WTC11 (cell line): ENCODE measurements around the gene GLG1. TPM values are rescaled to one million over a fixed set of nuclear protein-coding genes. Genes with fewer than 3 reads are reported as not detected.

Source experiments
- ATAC-seq: fragments of 200-7000 bp; cut with Tn5 transposase; 2 replicates; pipeline ENCODE4 v1.10.0; 2021; ENCODE audit warnings: mild to moderate bottlenecking, moderate library complexity
- CTCF ChIA-PET: fragments of 300-600 bp; sonication (Branson Sonifier 250); formaldehyde crosslinking; loops from one replicate; lab custom pipeline; 2021; ENCODE audit warnings: antibody characterized with exemption; lab: Charles Lee
- POLR2A ChIA-PET: fragments of 350-600 bp; sonication (Branson Sonifier 250); formaldehyde crosslinking; loops from one replicate; lab custom pipeline; 2021; ENCODE audit warnings: antibody characterized with exemption; lab: Charles Lee
- DNase-seq: peaks from one replicate; pipeline ENCODE4 v3.0.0; 2021; ENCODE audit warnings: low spot score
- H3K27ac Mint-ChIP-seq: 2 replicates; pipeline ENCODE4 v1.8.0; 2021; ENCODE audit warnings: mixed read lengths
- H3K27me3 Mint-ChIP-seq: 2 replicates; pipeline ENCODE4 v1.8.0; 2021; ENCODE audit warnings: low read depth, mild to moderate bottlenecking, moderate library complexity, mixed read lengths
- H3K36me3 Mint-ChIP-seq: 2 replicates; pipeline ENCODE4 v1.8.0; 2021; ENCODE audit warnings: mixed read lengths
- H3K4me1 Mint-ChIP-seq: 2 replicates; pipeline ENCODE4 v1.8.0; 2022; ENCODE audit warnings: mixed read lengths
- H3K4me3 Mint-ChIP-seq: 2 replicates; pipeline ENCODE4 v1.8.0; 2021; ENCODE audit warnings: mild to moderate bottlenecking, moderate library complexity, mixed read lengths
- H3K9me3 Mint-ChIP-seq: 2 replicates; pipeline ENCODE4 v1.8.0; 2021; ENCODE audit warnings: mixed read lengths
- AR ChIP-seq: fragments of 250-450 bp; sonication (Bioruptor Pico); IDR thresholded peaks from 2 replicates; pipeline ENCODE4 v1.9.0; 2021; ENCODE audit warnings: mild to moderate bottlenecking
- CDX4 ChIP-seq: fragments of 250-450 bp; sonication (Bioruptor Pico); IDR thresholded peaks from 2 replicates; pipeline ENCODE4 v1.9.0; 2021; ENCODE audit warnings: moderate library complexity, mild to moderate bottlenecking, inconsistent platforms, borderline replicate concordance
- E2F4 ChIP-seq: sonication (generic); formaldehyde crosslinking; IDR thresholded peaks from 2 replicates; pipeline ENCODE4 v1.8.1; 2022; ENCODE audit warnings: low read depth, mild to moderate bottlenecking, moderate library complexity, missing genetic modification reagents, borderline replicate concordance
- ELF4 ChIP-seq: sonication (generic); formaldehyde crosslinking; IDR thresholded peaks from 2 replicates; pipeline ENCODE4 v1.8.1; 2022; ENCODE audit warnings: low read depth, mild to moderate bottlenecking, moderate library complexity, missing genetic modification reagents
- EMX1 ChIP-seq: fragments of 250-450 bp; sonication (Bioruptor Pico); IDR thresholded peaks from 2 replicates; pipeline ENCODE4 v1.8.0; 2021; ENCODE audit warnings: mild to moderate bottlenecking
- FOXJ3 ChIP-seq: sonication (generic); formaldehyde crosslinking; IDR thresholded peaks from 2 replicates; pipeline ENCODE4 v1.9.0; 2021; ENCODE audit warnings: missing genetic modification reagents, mild to moderate bottlenecking, borderline replicate concordance
- GABPB1 ChIP-seq: sonication (generic); formaldehyde crosslinking; IDR thresholded peaks from 2 replicates; pipeline ENCODE4 v1.8.1; 2023; ENCODE audit warnings: mild to moderate bottlenecking, missing genetic modification reagents
- GTF2I ChIP-seq: fragments of 250-450 bp; sonication (Bioruptor Pico); conservative IDR thresholded peaks from 2 replicates; pipeline ENCODE4 v1.4.0; 2021; ENCODE audit warnings: mild to moderate bottlenecking
- NFYB ChIP-seq: sonication (generic); formaldehyde crosslinking; conservative IDR thresholded peaks from 2 replicates; pipeline ENCODE4 v1.8.0; 2022; ENCODE audit warnings: low read depth, missing genetic modification reagents
- SOX15 ChIP-seq: fragments of 250-450 bp; sonication (Bioruptor Pico); IDR thresholded peaks from 2 replicates; pipeline ENCODE4 v1.9.0; 2021; ENCODE audit warnings: mild to moderate bottlenecking
- TCF7 ChIP-seq: sonication (generic); formaldehyde crosslinking; IDR thresholded peaks from 2 replicates; pipeline ENCODE4 v1.8.0; 2022; ENCODE audit warnings: mild to moderate bottlenecking, low read depth, missing genetic modification reagents, moderate library complexity
- ZNF219 ChIP-seq: sonication (generic); formaldehyde crosslinking; IDR thresholded peaks from 2 replicates; pipeline ENCODE4 v1.8.0; 2023; ENCODE audit warnings: missing genetic modification reagents, mild to moderate bottlenecking, borderline replicate concordance
- ZNF423 ChIP-seq: fragments of 250-450 bp; sonication (Bioruptor Pico); IDR thresholded peaks from 2 replicates; pipeline ENCODE4 v2.1.2; 2022; ENCODE audit warnings: mild to moderate bottlenecking, moderate library complexity
- ZNF425 ChIP-seq: fragments of 250-450 bp; sonication (Bioruptor Pico); conservative IDR thresholded peaks from 2 replicates; pipeline ENCODE4 v1.9.0; 2021; ENCODE audit warnings: mild to moderate bottlenecking
- total RNA-seq: library from RNA; stranded (reverse); gene quantifications from 3 replicates; pipeline ENCODE4 v1.2.3, GENCODE V29; 2021
- TF ChIP-seq, protein P1 (sequence below): sonication (generic); formaldehyde crosslinking; IDR thresholded peaks from 2 replicates; pipeline ENCODE4 v1.8.0; 2022; ENCODE audit warnings: missing genetic modification reagents
- TF ChIP-seq, protein P2 (sequence below): sonication (generic); formaldehyde crosslinking; IDR thresholded peaks from 2 replicates; pipeline ENCODE4 v1.8.1; 2023; ENCODE audit warnings: mild to moderate bottlenecking, missing genetic modification reagents, moderate library complexity
- TF ChIP-seq, protein P3 (sequence below): sonication (generic); formaldehyde crosslinking; IDR thresholded peaks from 2 replicates; pipeline ENCODE4 v1.8.1; 2023; ENCODE audit warnings: mild to moderate bottlenecking, missing genetic modification reagents

GLG1 gene
- total RNA-seq, 1 experiment from 2014 or later, result 156 TPM

- POLR2A ChIA-PET, result no interaction called here
- CTCF ChIA-PET, result no interaction called here
- no peak for ATAC-seq
- H3K27me3 Mint-ChIP-seq, result no peaks in the 10 kb centered on the region
- no peak overlapping the region for H3K4me3 Mint-ChIP-seq
- no peak overlapping the region for H3K27ac Mint-ChIP-seq
- H3K4me1 Mint-ChIP-seq, result no peaks in the 10 kb centered on the region
- H3K9me3 Mint-ChIP-seq, result no peaks in the 10 kb centered on the region
- TF ChIP-seq EMX1 (CRISPR knock-in tag) (no peak), GABPB1 (CRISPR knock-in tag) (no peak), GTF2I (CRISPR knock-in tag) (no peak), NFYB (CRISPR knock-in tag) (no peak), ZNF425 (CRISPR knock-in tag) (no peak), FOXJ3 (CRISPR knock-in tag) (no peak), E2F4 (CRISPR knock-in tag) (no peak), CDX4 (CRISPR knock-in tag) (no peak), ZNF219 (CRISPR knock-in tag) (no peak), ZNF423 (CRISPR knock-in tag) (no peak), AR (CRISPR knock-in tag) (no peak), TCF7 (CRISPR knock-in tag) (no peak), ELF4 (no peak), SOX15 (CRISPR knock-in tag) (no peak)
- TF ChIP-seq, protein P1, sequence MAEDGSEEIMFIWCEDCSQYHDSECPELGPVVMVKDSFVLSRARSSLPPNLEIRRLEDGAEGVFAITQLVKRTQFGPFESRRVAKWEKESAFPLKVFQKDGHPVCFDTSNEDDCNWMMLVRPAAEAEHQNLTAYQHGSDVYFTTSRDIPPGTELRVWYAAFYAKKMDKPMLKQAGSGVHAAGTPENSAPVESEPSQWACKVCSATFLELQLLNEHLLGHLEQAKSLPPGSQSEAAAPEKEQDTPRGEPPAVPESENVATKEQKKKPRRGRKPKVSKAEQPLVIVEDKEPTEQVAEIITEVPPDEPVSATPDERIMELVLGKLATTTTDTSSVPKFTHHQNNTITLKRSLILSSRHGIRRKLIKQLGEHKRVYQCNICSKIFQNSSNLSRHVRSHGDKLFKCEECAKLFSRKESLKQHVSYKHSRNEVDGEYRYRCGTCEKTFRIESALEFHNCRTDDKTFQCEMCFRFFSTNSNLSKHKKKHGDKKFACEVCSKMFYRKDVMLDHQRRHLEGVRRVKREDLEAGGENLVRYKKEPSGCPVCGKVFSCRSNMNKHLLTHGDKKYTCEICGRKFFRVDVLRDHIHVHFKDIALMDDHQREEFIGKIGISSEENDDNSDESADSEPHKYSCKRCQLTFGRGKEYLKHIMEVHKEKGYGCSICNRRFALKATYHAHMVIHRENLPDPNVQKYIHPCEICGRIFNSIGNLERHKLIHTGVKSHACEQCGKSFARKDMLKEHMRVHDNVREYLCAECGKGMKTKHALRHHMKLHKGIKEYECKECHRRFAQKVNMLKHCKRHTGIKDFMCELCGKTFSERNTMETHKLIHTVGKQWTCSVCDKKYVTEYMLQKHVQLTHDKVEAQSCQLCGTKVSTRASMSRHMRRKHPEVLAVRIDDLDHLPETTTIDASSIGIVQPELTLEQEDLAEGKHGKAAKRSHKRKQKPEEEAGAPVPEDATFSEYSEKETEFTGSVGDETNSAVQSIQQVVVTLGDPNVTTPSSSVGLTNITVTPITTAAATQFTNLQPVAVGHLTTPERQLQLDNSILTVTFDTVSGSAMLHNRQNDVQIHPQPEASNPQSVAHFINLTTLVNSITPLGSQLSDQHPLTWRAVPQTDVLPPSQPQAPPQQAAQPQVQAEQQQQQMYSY (CRISPR knock-in tag), result no peak
- TF ChIP-seq, protein P2, sequence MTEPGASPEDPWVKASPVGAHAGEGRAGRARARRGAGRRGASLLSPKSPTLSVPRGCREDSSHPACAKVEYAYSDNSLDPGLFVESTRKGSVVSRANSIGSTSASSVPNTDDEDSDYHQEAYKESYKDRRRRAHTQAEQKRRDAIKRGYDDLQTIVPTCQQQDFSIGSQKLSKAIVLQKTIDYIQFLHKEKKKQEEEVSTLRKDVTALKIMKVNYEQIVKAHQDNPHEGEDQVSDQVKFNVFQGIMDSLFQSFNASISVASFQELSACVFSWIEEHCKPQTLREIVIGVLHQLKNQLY (CRISPR knock-in tag), result no peak
- TF ChIP-seq, protein P3, sequence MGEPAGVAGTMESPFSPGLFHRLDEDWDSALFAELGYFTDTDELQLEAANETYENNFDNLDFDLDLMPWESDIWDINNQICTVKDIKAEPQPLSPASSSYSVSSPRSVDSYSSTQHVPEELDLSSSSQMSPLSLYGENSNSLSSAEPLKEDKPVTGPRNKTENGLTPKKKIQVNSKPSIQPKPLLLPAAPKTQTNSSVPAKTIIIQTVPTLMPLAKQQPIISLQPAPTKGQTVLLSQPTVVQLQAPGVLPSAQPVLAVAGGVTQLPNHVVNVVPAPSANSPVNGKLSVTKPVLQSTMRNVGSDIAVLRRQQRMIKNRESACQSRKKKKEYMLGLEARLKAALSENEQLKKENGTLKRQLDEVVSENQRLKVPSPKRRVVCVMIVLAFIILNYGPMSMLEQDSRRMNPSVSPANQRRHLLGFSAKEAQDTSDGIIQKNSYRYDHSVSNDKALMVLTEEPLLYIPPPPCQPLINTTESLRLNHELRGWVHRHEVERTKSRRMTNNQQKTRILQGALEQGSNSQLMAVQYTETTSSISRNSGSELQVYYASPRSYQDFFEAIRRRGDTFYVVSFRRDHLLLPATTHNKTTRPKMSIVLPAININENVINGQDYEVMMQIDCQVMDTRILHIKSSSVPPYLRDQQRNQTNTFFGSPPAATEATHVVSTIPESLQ, result no peak
- no peak for DNase-seq
- peaks cover 77% of the 10 kb centered on the region for H3K36me3 Mint-ChIP-seq
Measured at GRCh38 chr16:74472540-74472939, 134.4 kb downstream of the GLG1 start.
